K562 (cell line): ENCODE data around the gene B9D2. TPM values are rescaled to one million over a fixed set of nuclear protein-coding genes. Genes with fewer than 3 reads are reported as not detected.

Source experiments
- ARHGAP35 ChIP-seq: fragments of 450-650 bp; IDR thresholded peaks from 2 replicates; pipeline ENCODE4 v1.6.1; 2018; ENCODE audit not compliant: partially characterized antibody
- ESRRB ChIP-seq: fragments of 250-450 bp; sonication (Bioruptor Pico); IDR thresholded peaks from 2 replicates; pipeline ENCODE4 v1.5.0; 2020; ENCODE audit warnings: mild to moderate bottlenecking, moderate library complexity, borderline replicate concordance
- GTF2A2 ChIP-seq: IDR thresholded peaks from 2 replicates; pipeline ENCODE4 v1.6.1; 2016; ENCODE audit warnings: mild to moderate bottlenecking, missing genetic modification characterization, missing compliant biosample characterization
- HOXB6 ChIP-seq: fragments of 250-450 bp; sonication (Bioruptor Pico); IDR thresholded peaks from 2 replicates; pipeline ENCODE4 v1.5.1; 2022; ENCODE audit warnings: mild to moderate bottlenecking, borderline replicate concordance
- KDM5B ChIP-seq: fragments of 200-600 bp; sonication (generic); IDR thresholded peaks from 2 replicates; pipeline ENCODE4 v1.6.1; 2012; ENCODE audit warnings: low read depth, mild to moderate bottlenecking, moderate library complexity, low read length, control low read depth, inconsistent platforms; ENCODE audit not compliant: insufficient replicate concordance
- KLF1 ChIP-seq: fragments of 450-650 bp; IDR thresholded peaks from 2 replicates; pipeline ENCODE4 v1.6.1; 2016; ENCODE audit warnings: missing genetic modification characterization, missing compliant biosample characterization
- KLF10 ChIP-seq: fragments of 250-450 bp; sonication (Bioruptor Pico); IDR thresholded peaks from 2 replicates; pipeline ENCODE4 v1.6.1; 2021; ENCODE audit warnings: matching md5 sums
- MAFK ChIP-seq: IDR thresholded peaks from 2 replicates; pipeline ENCODE4 v1.6.1; 2011; ENCODE audit warnings: low read length, improper control_type of control experiment
- MEF2A ChIP-seq: IDR thresholded peaks from 2 replicates; pipeline ENCODE4 v1.6.1; 2011; ENCODE audit warnings: low read depth, mild to moderate bottlenecking, low read length, moderate library complexity; ENCODE audit not compliant: control insufficient read depth
- NFATC3 ChIP-seq: fragments of 450-650 bp; IDR thresholded peaks from 2 replicates; pipeline ENCODE4 v1.6.1; 2017; ENCODE audit warnings: mild to moderate bottlenecking
- NFE2L1 ChIP-seq: fragments of 450-650 bp; IDR thresholded peaks from 2 replicates; pipeline ENCODE4 v1.6.1; 2016; ENCODE audit warnings: missing genetic modification characterization, low read depth, mild to moderate bottlenecking, missing compliant biosample characterization, moderate library complexity, borderline replicate concordance
- SNIP1 ChIP-seq: fragments of 450-650 bp; IDR thresholded peaks from 2 replicates; pipeline ENCODE4 v1.7.1; 2017; ENCODE audit warnings: low read depth, mild to moderate bottlenecking
- SRSF3 ChIP-seq: fragments of 200-400 bp; formaldehyde crosslinking; IDR thresholded peaks from 2 replicates; pipeline ENCODE4 v1.6.1; 2016; ENCODE audit warnings: mild to moderate bottlenecking, low read length, moderate library complexity; ENCODE audit not compliant: insufficient read depth
- ZNF12 ChIP-seq: sonication (generic); formaldehyde crosslinking; IDR thresholded peaks from 2 replicates; pipeline ENCODE4 v1.4.0; 2020; ENCODE audit warnings: mild to moderate bottlenecking, missing genetic modification reagents
- ZNF212 ChIP-seq: fragments of 450-650 bp; formaldehyde crosslinking; IDR thresholded peaks from 2 replicates; pipeline ENCODE4 v1.4.0; 2020; ENCODE audit warnings: mild to moderate bottlenecking
- ZNF232 ChIP-seq: sonication (generic); formaldehyde crosslinking; IDR thresholded peaks from 2 replicates; pipeline ENCODE4 v1.8.0; 2022; ENCODE audit warnings: mild to moderate bottlenecking, missing genetic modification reagents
- ZNF324 ChIP-seq: fragments of 250-450 bp; sonication (Bioruptor Pico); IDR thresholded peaks from 2 replicates; pipeline ENCODE4 v1.4.0; 2020; ENCODE audit warnings: mild to moderate bottlenecking
- ZNF785 ChIP-seq: fragments of 250-450 bp; sonication (Bioruptor Pico); IDR thresholded peaks from 2 replicates; pipeline ENCODE4 v1.4.0; 2020; ENCODE audit warnings: mild to moderate bottlenecking
- ZSCAN32 ChIP-seq: fragments of 450-650 bp; formaldehyde crosslinking; IDR thresholded peaks from 2 replicates; pipeline ENCODE4 v1.4.0; 2020; ENCODE audit warnings: mild to moderate bottlenecking, moderate library complexity
- polyA plus RNA-seq, 8 experiments: library from polyadenylated mRNA; depleted of rRNA in 4 of 8; stranded (reverse) in 5 of 8; unstranded in 3 of 8; fragments of >200 nt; fragmentation: Nextera tagmentation in 2 of 8; fragmentation: Illumina TruSeq in 1 of 8; extraction: Ambion mirVana in 2 of 8; extraction: Trizol in 1 of 8; gene quantifications; 2 replicates each; pipeline versions ENCODE4 v1.2.1 to v1.2.3, GENCODE V29; 2011 to 2014; ENCODE audit warnings: inconsistent platforms in 1 of 8, missing spikeins in 1 of 8
- total RNA-seq, 7 experiments: library from RNA; depleted of rRNA in 6 of 7; stranded (reverse); fragments of >200 nt in 6 of 7; fragmentation: Illumina TruSeq in 2 of 7; extraction: Trizol in 2 of 7; gene quantifications; 2 replicates each; pipeline versions ENCODE4 v1.2.1 to v1.2.3, GENCODE V29; 2011 to 2021; ENCODE audit warnings: low replicate concordance in 1 of 7
- TF ChIP-seq, protein P1 (sequence below): fragments of 250-450 bp; sonication (Bioruptor Pico); IDR thresholded peaks from 2 replicates; pipeline ENCODE4 v1.5.0; 2020; ENCODE audit warnings: mild to moderate bottlenecking, borderline replicate concordance
- TF ChIP-seq, protein P2 (sequence below): fragments of 250-450 bp; sonication (Bioruptor Pico); IDR thresholded peaks from 2 replicates; pipeline ENCODE4 v1.8.0; 2021; ENCODE audit warnings: moderate library complexity, mild to moderate bottlenecking, inconsistent platforms

B9D2 gene
- total and polyA plus RNA-seq, 9 of the 15 experiments (the other 6 are each of a cell fraction or from before 2014, with no cell fraction given), result 0.83 to 6.9 (median 2.8) TPM

GRCh38 chr19:41363753-41364523 is at the start of gene B9D2 (continued):
- no peak for TF ChIP-seq KLF1 (tag)
- no peak for TF ChIP-seq ESRRB (CRISPR knock-in tag)
- no peak for TF ChIP-seq ZNF232
- no peak for TF ChIP-seq ZNF785 (CRISPR knock-in tag)
- TF ChIP-seq MAFK, result no peak
- TF ChIP-seq NFE2L1 (tag), result no peak
- TF ChIP-seq ZSCAN32 (CRISPR knock-in tag), result 0 out of 2 replicates have a peak, but pooled peaks have one; percentile 33
- TF ChIP-seq ZNF324, result no peak
- TF ChIP-seq KLF10, result no peak
- no peak for TF ChIP-seq GTF2A2
- no peak for TF ChIP-seq SNIP1
- no peak for TF ChIP-seq NFATC3
- no peak for TF ChIP-seq MEF2A
- TF ChIP-seq SRSF3, result no peak
- TF ChIP-seq, protein P1, sequence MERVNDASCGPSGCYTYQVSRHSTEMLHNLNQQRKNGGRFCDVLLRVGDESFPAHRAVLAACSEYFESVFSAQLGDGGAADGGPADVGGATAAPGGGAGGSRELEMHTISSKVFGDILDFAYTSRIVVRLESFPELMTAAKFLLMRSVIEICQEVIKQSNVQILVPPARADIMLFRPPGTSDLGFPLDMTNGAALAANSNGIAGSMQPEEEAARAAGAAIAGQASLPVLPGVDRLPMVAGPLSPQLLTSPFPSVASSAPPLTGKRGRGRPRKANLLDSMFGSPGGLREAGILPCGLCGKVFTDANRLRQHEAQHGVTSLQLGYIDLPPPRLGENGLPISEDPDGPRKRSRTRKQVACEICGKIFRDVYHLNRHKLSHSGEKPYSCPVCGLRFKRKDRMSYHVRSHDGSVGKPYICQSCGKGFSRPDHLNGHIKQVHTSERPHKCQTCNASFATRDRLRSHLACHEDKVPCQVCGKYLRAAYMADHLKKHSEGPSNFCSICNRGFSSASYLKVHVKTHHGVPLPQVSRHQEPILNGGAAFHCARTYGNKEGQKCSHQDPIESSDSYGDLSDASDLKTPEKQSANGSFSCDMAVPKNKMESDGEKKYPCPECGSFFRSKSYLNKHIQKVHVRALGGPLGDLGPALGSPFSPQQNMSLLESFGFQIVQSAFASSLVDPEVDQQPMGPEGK, result no peak
- no peak for TF ChIP-seq ZNF12 (CRISPR knock-in tag)
- no peak for TF ChIP-seq HOXB6 (CRISPR knock-in tag)
- TF ChIP-seq ZNF212 (CRISPR knock-in tag), result no peak
- TF ChIP-seq, protein P2, sequence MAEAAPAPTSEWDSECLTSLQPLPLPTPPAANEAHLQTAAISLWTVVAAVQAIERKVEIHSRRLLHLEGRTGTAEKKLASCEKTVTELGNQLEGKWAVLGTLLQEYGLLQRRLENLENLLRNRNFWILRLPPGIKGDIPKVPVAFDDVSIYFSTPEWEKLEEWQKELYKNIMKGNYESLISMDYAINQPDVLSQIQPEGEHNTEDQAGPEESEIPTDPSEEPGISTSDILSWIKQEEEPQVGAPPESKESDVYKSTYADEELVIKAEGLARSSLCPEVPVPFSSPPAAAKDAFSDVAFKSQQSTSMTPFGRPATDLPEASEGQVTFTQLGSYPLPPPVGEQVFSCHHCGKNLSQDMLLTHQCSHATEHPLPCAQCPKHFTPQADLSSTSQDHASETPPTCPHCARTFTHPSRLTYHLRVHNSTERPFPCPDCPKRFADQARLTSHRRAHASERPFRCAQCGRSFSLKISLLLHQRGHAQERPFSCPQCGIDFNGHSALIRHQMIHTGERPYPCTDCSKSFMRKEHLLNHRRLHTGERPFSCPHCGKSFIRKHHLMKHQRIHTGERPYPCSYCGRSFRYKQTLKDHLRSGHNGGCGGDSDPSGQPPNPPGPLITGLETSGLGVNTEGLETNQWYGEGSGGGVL (CRISPR knock-in tag), result no peak
- no peak for TF ChIP-seq KDM5B
- no peak for TF ChIP-seq ARHGAP35
